Right lung (tissue), 5 donors: ENCODE results near the gene FLCN. TPM values are rescaled to one million over a fixed set of nuclear protein-coding genes. Genes with fewer than 3 reads are reported as not detected.

Experiments
- DNase-seq, 2 donors: peaks; one replicate each; pipeline ENCODE4 v3.0.0-alpha.2; 2013
- polyA plus RNA-seq, 5 donors: library from polyadenylated mRNA; unstranded; fragments of 120-200 nt; gene quantifications; one replicate each; pipeline versions ENCODE4 v1.2.1 to v1.2.3, GENCODE V29; 2013; ENCODE audit warnings: inconsistent platforms in 1 of 5, low replicate concordance in 1 of 5; ENCODE audit not compliant: insufficient read length in 5 of 5, insufficient read depth in 1 of 5

FLCN gene
- polyA plus RNA-seq, 5 donors: 32.2 to 58.7 (median 41.4) TPM

GRCh38 chr17:17168401-17168800 lies 68.6 kb downstream of the FLCN start:
- no peak for DNase-seq

- DNase-seq: no peak
Observed at GRCh38 chr17:17167986-17168385, 69.0 kb downstream of the FLCN start.

- DNase-seq: no peak
Observed at GRCh38 chr17:17167356-17167755, 69.6 kb downstream of the FLCN start.

- no peak for DNase-seq
Observed at GRCh38 chr17:17166446-17166845, 70.5 kb downstream of the FLCN start.

GRCh38 chr17:17165666-17166308 lies 71.2 kb downstream of the FLCN start:
- DNase-seq: no peak

GRCh38 chr17:17164676-17165075 lies 72.3 kb downstream of the FLCN start:
- DNase-seq: no peak

- DNase-seq: no peak
Observed at GRCh38 chr17:17164156-17164555, 72.8 kb downstream of the FLCN start.

Other genes with a start within 250 kb of the FLCN start
- gene MPRIP, start 194.7 kb downstream of the FLCN start, polyA plus RNA-seq: 100 to 1,000 TPM; 190 to 262 (median 239) TPM
- gene PLD6, start 30.8 kb downstream of the FLCN start, polyA plus RNA-seq: 1 to 10 TPM; 3.5 to 6.4 (median 4.8) TPM
- gene COPS3, start 44.1 kb upstream of the FLCN start, polyA plus RNA-seq: 10 to 100 TPM; 62.2 to 79.9 (median 68.8) TPM
- 1 to 10 TPM; 2.7 to 6.5 (median 3.7) TPM for gene NT5M, start 66.2 kb upstream of the FLCN start, polyA plus RNA-seq
- gene MED9, start 239.8 kb upstream of the FLCN start, polyA plus RNA-seq: 10 to 100 TPM; 14.5 to 17.7 (median 16.6) TPM